Stomach (tissue), 9 donors: ENCODE data around the gene MRPL49. TPM values are rescaled to one million over a fixed set of nuclear protein-coding genes. Genes with fewer than 3 reads are reported as not detected.
A peak's percentile ranks its signal among the peaks of the same experiment; 100 is the strongest.

ENCODE experiments used
- DNase-seq, 2 donors: peaks; one replicate each; pipeline versions ENCODE4 v3.0.0 to v3.0.0-alpha.2; 2013 to 2019
- H3K27ac ChIP-seq, 5 donors: fragments of 200-600 bp in 4 of 5; sonication (generic) in 4 of 5; one replicate each; pipeline ENCODE4 v1.5.1; 2013 to 2019; ENCODE audit warnings: mild to moderate bottlenecking in 1 of 5, moderate library complexity in 1 of 5
- H3K27me3 ChIP-seq, 3 donors: fragments of 200-600 bp; sonication (generic); one replicate each; pipeline ENCODE4 v1.5.1; 2017 to 2019; ENCODE audit warnings: mixed run types in 1 of 3
- H3K36me3 ChIP-seq, 4 donors: fragments of 200-600 bp; sonication (generic); 1 replicate in 3 of 4; 2 replicates in 1 of 4; pipeline ENCODE4 v1.5.1; 2016 to 2019
- H3K4me1 ChIP-seq, 4 donors: fragments of 200-600 bp; sonication (generic); one replicate each; pipeline ENCODE4 v1.5.1; 2016 to 2019
- H3K4me3 ChIP-seq, 4 donors: fragments of 200-600 bp; sonication (generic) in 3 of 4; one replicate each; pipeline ENCODE4 v1.5.1; 2016 to 2019; ENCODE audit warnings: mild to moderate bottlenecking in 1 of 4
- H3K9me3 ChIP-seq, 4 donors: fragments of 200-600 bp; sonication (generic); one replicate each; pipeline ENCODE4 v1.5.1; 2016 to 2019
- CTCF ChIP-seq, 7 experiments: fragments of 450-650 bp in 4 of 7; fragments of 200-600 bp in 3 of 7; sonication (generic) in 3 of 7; IDR thresholded peaks; one replicate each; pipeline ENCODE4 v1.5.1; 2016 to 2019; ENCODE audit warnings: antibody characterized with exemption in 7 of 7, control low read depth in 2 of 7, mild to moderate bottlenecking in 1 of 7
- EP300 ChIP-seq: sonication (generic); formaldehyde crosslinking; IDR thresholded peaks from one replicate; pipeline ENCODE4 v1.6.1; 2017; ENCODE audit warnings: antibody characterized with exemption
- POLR2A ChIP-seq, 4 donors: fragments of 450-650 bp; IDR thresholded peaks; one replicate each; pipeline ENCODE4 v1.6.1; 2016; ENCODE audit warnings: antibody characterized with exemption in 4 of 4, control low read depth in 2 of 4, mild to moderate bottlenecking in 1 of 4, moderate library complexity in 1 of 4
- POLR2AphosphoS5 ChIP-seq, 3 donors: sonication (generic); formaldehyde crosslinking; IDR thresholded peaks; one replicate each; pipeline ENCODE4 v1.6.1; 2016; ENCODE audit warnings: antibody characterized with exemption in 3 of 3
- WGBS, 5 donors: extraction: QIAGEN DNeasy Blood & Tissue Kit in 3 of 5; methylation state at CpG; one replicate each; pipeline versions ENCODE4 v1.1.5 to v1.1.7; 2013 to 2018; 5-methylcytosine and 5-hydroxymethylcytosine counted together
- intact Hi-C: fragments of 100-400 bp; cut with DNase I; formaldehyde crosslinking; loops from one replicate; pipeline ENCODE4 v1.15.1; 2023; ENCODE audit warnings: low total_unique reads
- polyA plus RNA-seq, 3 donors: library from polyadenylated mRNA; stranded (reverse); fragments of 200-250 nt; gene quantifications; one replicate each; pipeline ENCODE4 v1.2.3, GENCODE V29; 2013
- total RNA-seq, 5 donors: library from RNA; depleted of rRNA; stranded (reverse); fragments of >200 nt; gene quantifications; one replicate each; pipeline versions ENCODE4 v1.1.0 to v1.2.3, GENCODE V29; 2014 to 2016
- donor health status: healthy with polysubstance abuse.
- donor health status: Bipolar disorder and iron deficiency.
- donor health status: healthy.

The MRPL49 gene
- total and polyA plus RNA-seq, 8 donors, result 22.8 to 75.9 (median 37.8) TPM

GRCh38 chr11:65078151-65078550 lies 44.0 kb upstream of the MRPL49 start:
- Histone ChIP-seq H3K27ac (no peak overlapping the region), H3K27me3 (no peaks in the 10 kb centered on the region), H3K36me3 (peaks cover 0 to 6% (median 0%) of the 10 kb centered on the region in 4 donors), H3K4me1 (peaks cover 0 to 14% (median under 1%) of the 10 kb centered on the region in 4 donors), H3K4me3 (no peak overlapping the region), H3K9me3 (no peaks in the 10 kb centered on the region)
- WGBS, 5 donors, result 30 to 55% (median 41%) methylated on average over 3 of the region's 3 CpGs
- TF ChIP-seq CTCF (IDR thresholded peaks at IDR 0.05) (peak in 6 of 7 experiments; percentile 44 to 84 (median 77)), EP300 (no peak)
- intact Hi-C loops, result no loop called here
- DNase-seq, result peak; percentile 82 to 83

- H3K9me3 ChIP-seq, result no peaks in the 10 kb centered on the region
- H3K4me1 ChIP-seq, result peaks cover 5 to 20% (median 8%) of the 10 kb centered on the region in 4 donors
- H3K36me3 ChIP-seq, result peaks cover 0 to 6% (median 0%) of the 10 kb centered on the region in 4 donors
- WGBS, 5 donors, result 88 to 94% (median 92%) methylated on average over 8 to 9 of the region's 9 CpGs
- TF ChIP-seq EP300 (no peak), CTCF (IDR thresholded peaks at IDR 0.05) (no peak), POLR2AphosphoS5 (IDR thresholded peaks at IDR 0.05) (no peak), POLR2A (IDR thresholded peaks at IDR 0.05) (no peak)
- no peak overlapping the region for H3K27ac ChIP-seq
- H3K4me3 ChIP-seq, result no peak overlapping the region
- no peak for DNase-seq
- H3K27me3 ChIP-seq, result no peaks in the 10 kb centered on the region
- intact Hi-C loops, result no loop called here
Measured at GRCh38 chr11:65078786-65079342, 43.3 kb upstream of the MRPL49 start.

- no peak for TF ChIP-seq EP300
- no peak for TF ChIP-seq POLR2A (IDR thresholded peaks at IDR 0.05)
- TF ChIP-seq CTCF (IDR thresholded peaks at IDR 0.05), result no peak
- no peak for TF ChIP-seq POLR2AphosphoS5 (IDR thresholded peaks at IDR 0.05)
- 3 to 6% (median 3%) methylated on average over 11 to 13 of the region's 13 CpGs for WGBS, 5 donors
- H3K4me1 ChIP-seq, result peaks cover 14 to 35% (median 23%) of the 10 kb centered on the region in 4 donors
- no peaks in the 10 kb centered on the region for H3K27me3 ChIP-seq
- intact Hi-C loops, result no loop called here
- H3K4me3 ChIP-seq, result peak overlapping the region; percentile 60 to 81 (median 70)
- peaks cover 15 to 41% (median 31%) of the 10 kb centered on the region in 4 donors for H3K36me3 ChIP-seq
- no peak for DNase-seq
- H3K9me3 ChIP-seq, result no peaks in the 10 kb centered on the region
- H3K27ac ChIP-seq, result peak overlapping the region; percentile 39 to 95 (median 92)
Measured at GRCh38 chr11:65083134-65083833, 38.8 kb upstream of the MRPL49 start.

GRCh38 chr11:65083834-65084597 lies 38.1 kb upstream of the MRPL49 start, which contains the start of the genes CDCA5 and ZFPL1:
CDCA5 (minus strand) TSS chr11:65084040; CDS start chr11:65083978, 62 bp downstream.
ZFPL1 (plus strand) TSS chr11:65084222; CDS start chr11:65084699, 477 bp downstream.
- peak; percentile 97 to 99 for DNase-seq
- peak within 1 kb of the TSS; percentile 91 to 95 (median 93) for H3K27ac ChIP-seq
- H3K36me3 ChIP-seq, result peaks cover 21 to 43% (median 38%) of the 10 kb centered on the region in 4 donors
- H3K9me3 ChIP-seq, result no peaks in the 10 kb centered on the region
- peak within 1 kb of the TSS; percentile 60 to 81 (median 70) for H3K4me3 ChIP-seq
- WGBS, 5 donors, result 0 to 1% (median 1%) methylated on average over 37 to 79 of the region's 79 CpGs
- no peaks in the 10 kb centered on the region for H3K27me3 ChIP-seq
- TF ChIP-seq CTCF (IDR thresholded peaks at IDR 0.05) (peak in 1 of 7 experiments; percentile 9), POLR2AphosphoS5 (IDR thresholded peaks at IDR 0.05) (peak; percentile 95 to 99 (median 95)), POLR2A (IDR thresholded peaks at IDR 0.05) (no peak), EP300 (no peak)
- H3K4me1 ChIP-seq, result peaks cover 14 to 32% (median 23%) of the 10 kb centered on the region in 4 donors
- intact Hi-C loops, result no loop called here
